DLD1 (cell line): ENCODE results near the gene LAMP1.
"Not testable (repeated sequence)": the region's sequence is repeated elsewhere in the genome, so short reads cannot be mapped to it uniquely, and the experiment has no call there.

Experiments used
- in situ Hi-C: cut with HindIII; loops from 2 replicates; pipeline ENCODE4 v1.10.0; 2017; ENCODE audit warnings: low sequenced_read_pairs

The LAMP1 gene

DNA sequence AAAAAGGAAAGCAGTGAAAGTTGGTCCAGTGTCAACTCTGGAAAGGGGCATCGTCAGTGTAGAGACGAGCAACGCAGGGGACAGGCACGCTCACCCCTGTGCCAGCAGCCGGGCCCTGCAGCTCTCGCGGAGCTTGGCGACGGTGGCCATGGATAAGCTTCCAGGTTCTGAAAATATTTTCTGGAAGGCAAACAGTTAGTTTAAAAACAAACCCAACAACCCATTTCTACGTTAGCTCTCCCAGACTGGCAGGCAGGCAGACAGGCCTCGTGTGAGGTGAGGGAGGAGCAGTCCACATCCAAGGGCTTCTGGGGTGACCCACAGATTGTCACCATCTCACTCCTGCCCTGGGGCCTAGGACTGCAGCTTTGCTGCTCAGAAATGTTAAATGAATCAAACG is 27.4 kb downstream of the LAMP1 start:
- in situ Hi-C loops = no loop called here

DNA sequence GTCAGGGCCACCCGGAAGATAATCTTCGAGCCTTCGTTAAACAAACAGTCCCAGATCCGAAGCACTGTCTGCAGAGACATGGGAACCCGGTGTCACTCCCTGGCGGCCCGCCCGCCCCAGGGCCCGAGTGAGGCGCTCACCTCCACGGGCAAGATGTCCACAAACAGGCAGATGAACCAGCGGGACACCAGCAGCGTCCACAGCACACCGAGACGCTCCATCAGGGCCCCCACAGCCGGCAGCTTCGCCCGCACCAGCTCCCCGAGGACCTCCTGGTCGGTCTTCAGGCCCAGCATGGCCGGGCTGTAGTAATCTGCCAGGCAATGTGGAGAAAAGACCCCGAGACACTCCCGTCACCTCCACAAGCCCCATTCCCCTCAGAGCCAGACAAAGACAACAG is 28.7 kb downstream of the LAMP1 start:
- in situ Hi-C loops = no loop called here

DNA sequence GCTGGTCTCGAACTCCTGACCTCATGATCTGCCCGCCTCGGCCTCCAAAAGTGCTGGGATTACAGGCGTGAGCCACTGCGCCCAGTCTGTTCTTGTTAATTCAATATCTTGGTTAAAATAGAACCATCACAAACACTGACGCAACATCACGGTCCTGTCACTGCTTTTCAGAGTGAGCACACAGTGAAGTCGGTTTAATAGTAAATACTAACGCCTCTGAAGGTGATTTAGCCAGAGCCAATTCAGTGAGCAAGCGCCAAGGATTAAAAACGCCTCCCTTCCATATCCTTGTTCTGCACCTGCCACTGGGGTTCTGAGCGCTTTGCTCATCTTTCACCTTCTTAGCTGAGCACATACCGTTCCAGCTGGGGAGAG is 30.3 kb downstream of the LAMP1 start:
- in situ Hi-C loops = no loop called here

DNA sequence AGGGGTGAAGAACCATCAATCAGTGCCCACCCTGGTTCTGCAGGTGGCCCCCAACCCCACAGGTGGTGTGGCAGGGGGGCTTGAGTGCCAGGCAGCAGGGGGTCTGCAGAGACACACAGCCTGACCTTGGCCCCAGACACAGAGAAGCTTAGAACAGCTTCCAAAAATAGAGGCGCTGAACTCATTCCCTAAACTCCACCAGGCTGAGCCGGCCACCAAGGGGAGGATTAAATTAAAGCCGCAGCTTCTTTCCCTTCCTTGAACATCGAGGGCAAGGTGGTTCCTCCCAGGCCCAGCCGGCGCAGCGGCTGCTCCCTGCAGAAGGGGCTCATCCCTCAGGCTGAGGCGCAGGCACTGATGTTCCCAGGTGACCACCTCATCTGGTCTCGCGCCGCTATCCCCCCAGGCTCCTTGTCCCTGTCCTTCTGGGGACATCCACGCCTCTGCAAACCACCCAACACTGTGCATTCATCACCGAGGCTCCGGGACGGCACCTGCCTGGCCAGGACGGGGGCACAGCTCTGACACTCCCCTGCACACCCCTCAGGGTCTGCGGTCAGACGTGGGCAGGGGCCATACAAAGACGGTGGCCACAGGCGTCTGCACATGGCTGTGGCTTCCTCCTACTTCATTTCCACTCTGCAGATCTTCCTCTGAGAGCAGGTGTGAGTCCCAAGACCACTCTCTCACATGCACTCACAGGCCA is 30.9 kb downstream of the LAMP1 start:
- in situ Hi-C loops = no loop called here

DNA sequence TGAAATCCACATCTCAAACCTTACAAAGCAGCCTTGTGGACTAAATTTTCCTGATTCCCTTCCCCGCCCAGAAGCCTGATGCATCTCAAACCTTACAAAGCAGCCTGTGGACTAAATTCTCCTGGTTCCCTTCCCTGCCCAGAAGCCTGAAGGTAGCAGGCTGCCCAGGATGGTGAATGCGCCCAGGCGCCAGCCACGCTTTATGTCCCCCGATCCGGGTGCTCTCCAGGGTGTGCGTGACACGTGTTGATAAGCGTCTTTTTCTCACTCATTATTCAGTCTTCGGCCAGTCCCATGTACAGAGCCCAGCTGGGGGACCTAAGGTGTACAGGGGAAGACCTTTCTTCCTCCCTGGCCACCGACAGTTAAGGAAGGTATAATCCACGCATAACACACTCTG is 31.8 kb downstream of the LAMP1 start:
- in situ Hi-C loops = no loop called here

DNA sequence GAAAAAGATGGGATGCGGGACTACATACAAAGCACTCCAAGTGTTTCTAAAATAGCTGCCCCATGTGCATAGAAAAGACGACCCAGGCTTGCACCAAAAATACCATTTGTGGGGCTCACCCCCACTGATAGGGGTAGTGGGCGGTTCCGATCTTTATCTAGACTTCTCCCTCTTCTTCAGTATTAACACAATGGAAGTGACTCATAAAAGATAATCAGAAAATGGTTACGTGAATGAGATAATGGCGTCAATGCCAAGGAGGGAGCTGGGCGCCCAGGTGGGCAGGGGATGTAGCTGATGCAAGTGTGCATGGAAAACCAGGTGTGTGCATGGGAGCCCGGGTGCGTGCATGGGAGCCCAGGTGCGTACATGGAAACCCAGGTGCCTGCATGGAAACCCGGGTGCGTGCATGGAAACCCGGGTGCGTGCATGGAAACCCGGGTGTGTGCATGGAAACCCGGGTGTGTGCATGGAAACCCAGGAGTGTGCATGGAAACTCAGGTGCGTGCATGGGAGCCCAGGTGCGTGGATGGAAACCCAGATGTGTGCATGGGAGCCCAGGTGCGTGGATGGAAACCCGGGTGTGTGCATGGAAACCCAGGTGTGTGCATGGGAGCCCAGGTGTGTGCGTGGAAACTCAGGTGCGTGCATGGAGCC is 32.7 kb downstream of the LAMP1 start:
- in situ Hi-C loops = no loop called here

DNA sequence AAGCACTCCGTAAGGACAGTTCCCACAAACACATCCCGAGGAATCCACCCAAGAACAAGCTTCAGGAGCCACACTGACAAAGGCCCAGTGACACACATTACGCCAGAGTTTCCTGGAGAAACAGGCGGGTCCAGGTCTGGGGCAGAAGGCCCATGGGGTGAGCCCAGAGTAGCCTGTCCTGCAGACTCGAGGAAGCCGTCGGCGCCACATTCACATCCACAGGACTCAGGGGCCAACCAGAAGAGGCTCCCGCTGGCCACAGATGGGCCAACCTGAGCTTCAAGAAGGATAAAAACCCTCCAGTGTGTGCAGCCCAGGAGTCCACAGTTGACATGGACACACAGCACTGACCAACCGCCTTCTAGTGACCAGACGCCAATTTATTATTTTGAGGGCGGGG is 35.6 kb downstream of the LAMP1 start:
- in situ Hi-C loops = no loop called here

DNA sequence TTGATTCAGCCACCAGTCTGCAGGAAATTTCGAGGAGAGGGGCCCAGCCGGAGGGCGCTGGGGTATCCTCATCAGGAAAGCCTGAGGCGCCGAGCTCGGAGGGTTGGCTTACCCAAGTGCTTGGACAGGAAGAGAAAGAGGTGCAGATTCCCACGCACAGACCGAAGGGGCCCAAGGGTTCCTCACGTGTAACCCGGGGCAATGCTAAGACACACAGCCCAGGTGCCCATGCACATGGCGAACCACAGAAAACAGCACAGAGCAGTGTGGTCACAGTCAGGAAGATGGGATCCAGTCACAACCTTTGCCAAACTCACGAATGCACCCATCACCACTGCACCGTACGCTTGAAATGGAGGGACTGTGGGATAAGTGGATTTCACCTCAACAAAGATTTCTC is 36.0 kb downstream of the LAMP1 start:
- in situ Hi-C loops = no loop called here

DNA sequence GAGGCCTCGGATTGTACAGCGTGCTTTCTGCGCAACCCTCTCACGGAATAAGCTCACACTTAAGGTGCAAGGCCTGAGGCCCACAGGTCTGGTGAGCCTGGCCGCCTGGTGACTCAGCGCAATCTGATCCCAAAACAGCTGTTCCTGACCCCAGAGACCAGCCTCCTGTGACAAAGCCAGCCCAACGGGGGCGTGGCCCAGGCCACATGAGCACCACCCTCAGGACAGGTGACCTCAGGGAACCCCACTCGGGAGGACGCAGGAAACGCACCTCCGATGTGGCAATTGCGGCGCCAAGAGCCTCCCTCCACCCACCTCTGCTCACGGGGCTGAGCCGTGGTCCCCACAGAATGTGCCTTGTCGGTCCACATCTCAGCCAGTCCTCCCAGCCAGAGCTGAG is 40.5 kb downstream of the LAMP1 start:
- in situ Hi-C loops = no loop called here

DNA sequence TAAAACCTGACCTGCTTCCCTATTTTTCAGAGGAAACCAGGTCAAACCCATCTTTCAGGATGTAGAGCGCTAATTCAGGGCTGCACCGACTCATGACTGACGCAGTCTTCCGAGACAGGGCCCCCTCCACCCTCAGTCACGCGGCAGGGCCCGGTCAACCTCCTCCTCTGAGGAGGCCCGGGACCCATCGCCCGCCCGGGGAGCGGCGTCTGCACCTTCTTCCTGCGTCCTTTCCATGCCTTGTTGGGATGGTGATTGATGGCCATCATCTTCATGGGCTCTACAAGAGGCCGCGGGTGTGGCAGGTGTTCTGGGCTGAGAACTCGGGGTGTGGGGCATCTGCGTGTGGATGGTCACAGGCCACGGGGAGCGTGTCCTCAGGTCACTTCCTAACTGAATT is 40.9 kb downstream of the LAMP1 start:
- in situ Hi-C loops = no loop called here

DNA sequence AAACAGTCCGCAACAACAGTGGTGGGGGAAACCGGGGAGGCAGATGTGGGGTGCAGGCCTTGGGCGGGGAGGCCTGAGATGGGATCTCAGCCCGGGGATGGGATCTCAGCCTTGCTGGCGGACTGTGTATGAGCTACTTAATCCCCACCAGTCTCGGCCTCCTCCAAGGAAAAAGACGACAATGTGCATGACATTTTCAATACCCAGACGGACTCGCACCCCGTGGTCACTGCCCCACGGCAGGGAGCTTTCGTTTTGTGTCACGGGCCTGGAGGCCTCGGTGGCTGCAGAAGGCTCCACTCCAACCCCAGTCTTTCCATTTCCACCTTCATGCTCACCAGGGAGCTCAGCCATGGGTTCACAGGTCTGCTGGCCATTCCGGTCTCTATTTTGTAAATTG is 41.4 kb downstream of the LAMP1 start:
- in situ Hi-C loops = no loop called here

DNA sequence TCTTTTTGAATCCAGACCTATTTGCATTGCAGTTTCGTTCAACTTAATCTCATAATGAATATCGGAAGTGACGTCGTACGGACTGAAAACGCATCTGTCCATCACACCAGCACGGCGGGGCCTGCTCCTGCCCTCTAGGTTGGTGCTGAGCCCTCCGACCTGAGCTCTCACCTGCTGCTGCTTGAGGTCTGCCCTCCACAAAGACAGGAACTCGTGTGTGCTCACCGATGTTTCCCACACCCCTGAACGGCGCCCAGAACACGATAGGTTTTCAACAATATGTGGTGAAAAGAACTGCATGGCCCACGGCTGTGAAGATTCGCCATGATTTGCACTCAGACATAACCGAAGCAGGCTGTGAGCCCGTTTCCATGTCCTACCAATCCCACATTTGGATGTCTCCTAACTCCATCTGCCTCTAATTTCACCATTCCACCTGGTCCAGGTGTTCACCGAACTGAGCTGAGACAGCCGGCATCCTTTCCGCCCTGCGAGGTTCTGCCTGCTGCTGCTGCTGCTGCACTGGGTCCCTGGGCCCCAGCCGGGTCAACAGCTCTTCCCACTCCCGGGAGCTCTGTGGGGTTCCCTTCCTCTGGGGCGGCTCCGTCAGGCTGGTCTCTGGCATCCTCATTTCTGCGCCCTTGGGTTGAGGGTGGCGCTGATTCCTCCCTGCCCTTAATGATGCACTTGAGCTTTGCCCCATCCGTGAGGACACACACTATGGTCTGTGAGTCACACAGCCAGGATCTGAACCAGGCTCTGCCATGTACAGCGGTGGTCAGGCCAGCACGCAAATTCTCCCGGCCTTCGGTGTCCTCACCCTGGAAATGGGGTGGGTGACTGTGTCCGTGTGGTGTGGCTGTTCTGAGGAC is 46.0 kb downstream of the LAMP1 start:
- in situ Hi-C loops = no loop called here

DNA sequence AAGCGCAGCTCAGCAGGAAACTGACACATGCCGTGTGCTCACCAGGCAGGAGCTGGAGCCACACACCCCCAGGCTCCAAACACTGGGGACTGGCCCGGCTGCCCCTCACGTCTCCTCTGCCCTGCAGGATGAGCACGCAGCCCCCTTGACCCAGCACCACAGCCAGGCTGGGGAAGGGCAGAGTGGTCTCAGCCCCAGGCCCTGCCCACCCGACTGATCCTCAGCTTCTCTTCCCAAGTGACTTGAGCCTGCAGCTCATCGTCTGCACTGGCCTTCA is 46.6 kb downstream of the LAMP1 start:
- in situ Hi-C loops = no loop called here

DNA sequence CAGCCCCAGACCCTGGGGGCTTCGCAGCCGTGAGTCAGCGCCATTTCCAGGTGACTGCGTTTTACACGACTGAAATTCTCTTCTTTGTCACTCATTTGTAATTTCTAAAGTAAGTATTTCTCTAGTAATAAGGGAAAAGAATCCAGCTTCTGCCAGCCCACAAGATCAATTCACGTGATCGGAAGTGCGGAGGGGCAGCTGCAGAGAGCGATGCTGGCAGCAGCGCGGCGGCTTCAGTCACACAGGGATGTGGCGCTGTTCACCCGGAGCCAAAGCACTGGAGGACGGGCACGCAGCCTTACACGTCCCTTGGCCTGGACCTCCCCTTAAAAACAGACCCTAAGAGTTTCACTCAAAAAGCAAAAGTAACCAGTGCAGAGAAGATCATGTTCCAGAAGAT is 48.4 kb downstream of the LAMP1 start:
- in situ Hi-C loops = no loop called here

DNA sequence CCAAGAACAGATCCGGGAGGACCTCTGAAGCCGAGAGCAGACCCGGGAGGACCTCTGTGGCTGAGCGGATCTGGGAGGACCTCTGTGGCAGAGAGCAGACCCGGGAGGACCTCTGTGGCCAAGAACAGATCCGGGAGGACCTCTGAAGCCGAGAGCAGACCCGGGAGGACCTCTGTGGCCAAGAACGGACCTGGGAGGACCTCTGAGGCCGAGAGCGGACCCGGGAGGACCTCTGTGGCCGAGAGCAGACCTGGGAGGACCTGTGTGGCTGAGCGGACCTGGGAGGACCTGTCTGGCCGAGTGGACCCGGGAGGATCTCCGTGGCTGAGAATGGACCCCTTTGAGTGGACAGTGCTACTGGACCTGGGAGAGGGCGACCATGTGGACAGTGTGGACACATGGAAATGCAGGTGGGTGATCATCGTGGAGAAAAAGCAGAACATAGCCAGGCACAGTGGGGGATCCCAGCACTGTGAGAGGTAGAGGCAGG is 50.7 kb downstream of the LAMP1 start:
- in situ Hi-C loops = not testable (repeated sequence)

DNA sequence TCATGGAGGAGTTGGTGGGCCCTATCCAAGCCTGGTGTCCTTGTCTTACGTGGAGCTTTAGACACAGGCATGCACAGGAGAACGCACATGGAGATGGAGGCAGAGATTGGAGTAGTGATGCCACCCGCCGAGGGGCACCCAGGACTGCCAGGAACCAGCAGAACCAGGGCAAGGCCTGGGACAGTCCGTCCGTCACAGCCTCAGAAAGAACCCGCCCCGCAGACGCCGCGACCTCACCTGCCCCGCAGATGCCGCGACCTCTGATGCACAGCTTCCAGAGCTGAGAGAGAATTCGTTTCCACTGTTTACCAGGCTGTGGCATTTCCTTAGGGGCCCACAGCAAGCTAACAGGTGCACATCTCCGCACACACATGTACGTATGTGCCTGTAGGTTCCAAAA is 51.6 kb downstream of the LAMP1 start:
- in situ Hi-C loops = no loop called here

DNA sequence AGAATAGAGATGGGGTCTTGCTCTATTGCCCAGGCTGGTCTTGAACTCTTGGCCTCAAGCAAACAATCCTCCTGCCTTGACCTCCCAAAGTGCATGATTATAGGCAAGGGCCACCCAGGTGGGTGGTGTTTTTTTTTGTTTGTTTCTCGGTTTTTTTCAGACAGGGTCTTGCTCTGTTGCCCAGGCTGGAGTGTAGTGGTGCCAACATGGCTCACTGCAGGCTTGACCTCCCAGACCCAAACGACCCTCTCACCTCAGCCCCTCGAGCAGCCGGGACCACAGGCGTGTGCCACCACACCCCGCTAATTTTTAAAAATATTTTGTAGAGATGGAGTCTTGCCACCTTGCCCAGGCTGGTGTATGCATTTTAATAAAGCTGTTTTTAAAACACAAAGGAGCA is 52.0 kb downstream of the LAMP1 start:
- in situ Hi-C loops = no loop called here

DNA sequence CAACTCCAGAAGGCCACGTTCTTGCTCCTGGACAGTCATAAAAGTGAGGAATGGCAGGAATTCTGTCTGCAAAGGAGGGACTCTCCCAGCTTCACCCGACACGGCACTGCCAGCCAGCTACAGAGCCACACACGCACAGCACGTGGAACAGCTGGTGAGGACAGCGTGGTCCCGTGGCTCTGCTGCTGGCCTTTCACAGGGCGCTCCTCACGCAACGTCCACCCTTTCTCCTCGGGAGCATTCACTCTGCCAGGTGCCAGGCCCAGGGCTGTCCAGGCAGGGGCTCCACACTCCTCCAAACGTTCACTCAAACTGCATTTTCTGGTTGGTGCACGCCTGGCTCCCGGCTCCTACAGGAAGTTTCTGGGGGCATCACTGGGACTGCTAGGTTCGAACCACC is 52.5 kb downstream of the LAMP1 start:
- in situ Hi-C loops = no loop called here

DNA sequence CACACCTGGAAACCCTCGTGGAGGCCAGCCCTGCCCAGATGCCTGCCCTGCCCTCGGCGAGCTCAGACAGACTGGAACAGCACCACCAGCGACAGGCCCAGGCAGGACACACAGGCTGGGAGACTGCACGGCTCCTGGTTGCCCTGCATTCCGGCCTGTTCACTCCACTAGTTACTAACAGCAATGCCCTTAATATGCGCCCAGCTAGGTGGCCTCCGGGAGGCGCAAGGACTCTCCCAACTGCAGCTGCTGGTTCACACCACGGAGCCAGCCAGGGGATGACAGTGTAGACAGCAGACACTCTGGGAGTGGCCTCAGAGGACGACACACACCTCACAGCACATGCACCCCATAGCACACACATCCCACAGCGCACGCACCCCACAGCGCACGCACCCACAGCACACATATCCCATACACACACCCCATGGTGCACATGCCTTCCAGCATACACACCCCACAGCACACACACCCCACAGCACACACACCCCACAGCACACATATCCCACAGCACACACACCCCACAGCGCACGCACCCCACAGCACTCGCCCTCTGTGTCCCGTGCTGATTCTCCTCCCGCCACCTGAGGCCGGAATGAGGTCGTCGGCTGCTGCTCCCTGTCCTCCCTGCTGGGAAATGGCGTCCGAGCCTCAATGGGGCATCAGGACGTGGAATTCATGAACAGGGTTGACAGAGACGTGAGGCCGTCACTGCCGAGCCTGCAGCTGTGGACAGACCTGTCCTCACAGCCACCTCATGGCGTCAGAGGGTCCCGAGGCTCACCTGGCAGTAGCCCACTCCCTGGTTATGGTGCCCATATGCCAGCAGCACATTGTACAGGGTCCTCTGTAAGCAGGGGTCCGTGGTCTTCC is 53.3 kb downstream of the LAMP1 start:
- in situ Hi-C loops = no loop called here

DNA sequence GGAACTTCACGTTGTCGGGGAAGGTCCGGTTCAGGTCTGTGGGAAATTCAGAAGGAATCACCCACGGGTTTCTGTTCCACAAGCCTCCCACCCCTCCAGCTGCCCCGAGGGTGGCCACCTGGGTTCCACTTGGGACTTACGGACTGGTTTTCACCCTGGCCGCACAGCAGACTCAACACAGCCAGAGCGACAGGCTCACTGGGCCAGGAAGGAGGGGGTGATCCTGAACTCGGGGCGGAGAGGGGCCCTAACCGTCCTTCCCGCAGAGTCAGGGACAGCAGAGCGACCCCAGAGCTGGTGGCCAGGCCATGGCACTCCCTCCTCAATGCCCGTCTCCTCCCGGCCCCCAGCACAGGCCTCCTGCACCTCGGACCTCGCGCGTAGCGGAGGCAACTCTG is 53.9 kb downstream of the LAMP1 start:
- in situ Hi-C loops = no loop called here

DNA sequence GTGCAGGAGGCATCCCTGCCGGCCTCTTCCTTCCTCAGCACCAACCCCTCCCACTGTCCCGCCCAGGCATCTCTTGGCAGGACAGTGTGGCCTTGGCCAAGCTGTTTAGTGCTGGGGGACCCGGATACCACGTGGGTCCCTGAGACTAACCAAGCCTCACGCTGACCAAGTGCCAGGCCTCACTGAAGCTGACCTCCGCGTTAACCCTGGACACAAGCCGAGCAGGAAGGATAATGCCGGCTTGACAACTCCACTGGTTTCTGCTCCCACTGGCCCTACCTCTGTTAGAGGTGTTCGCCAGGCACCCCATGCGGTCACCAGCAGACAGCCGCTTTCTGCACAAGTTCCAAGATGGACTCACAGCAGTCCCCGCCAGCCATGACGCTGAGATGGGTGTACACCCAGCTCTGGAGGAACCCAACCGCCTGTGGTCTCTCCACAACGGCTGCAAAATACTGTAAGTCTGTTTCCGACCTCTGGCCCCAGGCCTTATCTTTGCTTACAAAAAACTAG is 54.5 kb downstream of the LAMP1 start:
- in situ Hi-C loops = no loop called here
